ENCODE measurements around the gene MAP1B.

DNA sequence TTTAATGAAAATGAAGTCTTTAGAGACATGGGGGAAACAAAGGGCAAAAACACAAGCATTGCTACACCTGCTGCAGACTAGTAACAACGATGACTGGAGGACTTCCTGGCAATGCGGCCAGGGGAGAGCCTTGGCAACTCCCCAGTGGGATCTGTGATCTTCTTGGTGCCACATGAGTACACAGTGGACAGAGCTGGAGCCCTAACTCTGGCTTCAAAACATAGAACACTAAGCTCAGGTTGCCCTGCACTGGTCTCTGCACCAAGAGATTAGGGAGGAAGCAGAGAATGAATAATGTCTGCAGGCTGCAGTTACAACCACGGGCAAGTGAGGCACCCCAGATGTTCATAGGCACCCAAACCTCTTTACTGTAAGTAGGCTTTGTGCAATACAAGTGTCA lies 121.7 kb downstream of the MAP1B start:
- TF ChIP-seq, protein P1, sequence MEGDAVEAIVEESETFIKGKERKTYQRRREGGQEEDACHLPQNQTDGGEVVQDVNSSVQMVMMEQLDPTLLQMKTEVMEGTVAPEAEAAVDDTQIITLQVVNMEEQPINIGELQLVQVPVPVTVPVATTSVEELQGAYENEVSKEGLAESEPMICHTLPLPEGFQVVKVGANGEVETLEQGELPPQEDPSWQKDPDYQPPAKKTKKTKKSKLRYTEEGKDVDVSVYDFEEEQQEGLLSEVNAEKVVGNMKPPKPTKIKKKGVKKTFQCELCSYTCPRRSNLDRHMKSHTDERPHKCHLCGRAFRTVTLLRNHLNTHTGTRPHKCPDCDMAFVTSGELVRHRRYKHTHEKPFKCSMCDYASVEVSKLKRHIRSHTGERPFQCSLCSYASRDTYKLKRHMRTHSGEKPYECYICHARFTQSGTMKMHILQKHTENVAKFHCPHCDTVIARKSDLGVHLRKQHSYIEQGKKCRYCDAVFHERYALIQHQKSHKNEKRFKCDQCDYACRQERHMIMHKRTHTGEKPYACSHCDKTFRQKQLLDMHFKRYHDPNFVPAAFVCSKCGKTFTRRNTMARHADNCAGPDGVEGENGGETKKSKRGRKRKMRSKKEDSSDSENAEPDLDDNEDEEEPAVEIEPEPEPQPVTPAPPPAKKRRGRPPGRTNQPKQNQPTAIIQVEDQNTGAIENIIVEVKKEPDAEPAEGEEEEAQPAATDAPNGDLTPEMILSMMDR (conservative IDR thresholded peaks at IDR 0.05; ENCODE audit: low read depth, low read length): no peak
- TF ChIP-seq EZH2 (IDR thresholded peaks at IDR 0.05; ENCODE audit: borderline replicate concordance, low read depth, low read length, poor library complexity, severe bottlenecking): no peak
